22Rv1 (cell line): ENCODE measurements around the gene RNGTT.

ENCODE experiments used
- H3K27ac ChIP-seq: fragments of 450-650 bp; 2 replicates; pipeline ENCODE4 v1.5.1; 2017
- CTCF ChIP-seq: fragments of 450-650 bp; IDR thresholded peaks from 2 replicates; pipeline ENCODE4 v1.5.1; 2017; ENCODE audit warnings: mild to moderate bottlenecking
- ZFX ChIP-seq: fragments of 450-650 bp; IDR thresholded peaks from 2 replicates; pipeline ENCODE4 v1.6.1; 2017; ENCODE audit warnings: antibody characterized with exemption, borderline replicate concordance

RNGTT gene

GRCh38 chr6:88882536-88882935 lies 80.9 kb downstream of the RNGTT start:
- no peak for TF ChIP-seq CTCF
- TF ChIP-seq ZFX, result no peak

GRCh38 chr6:88881451-88881850 lies 82.0 kb downstream of the RNGTT start:
- TF ChIP-seq ZFX (no peak), CTCF (no peak)
- H3K27ac ChIP-seq, result no peak overlapping the region

More at GRCh38 chr6:88882536-88882935, 80.9 kb downstream of the RNGTT start:
- H3K27ac ChIP-seq, result no peak overlapping the region

GRCh38 chr6:88880021-88880420 lies 83.4 kb downstream of the RNGTT start:
- TF ChIP-seq CTCF, result no peak
- TF ChIP-seq ZFX, result no peak
- H3K27ac ChIP-seq, result no peak overlapping the region

GRCh38 chr6:88877893-88878292 lies 85.5 kb downstream of the RNGTT start:
- TF ChIP-seq ZFX, result no peak
- TF ChIP-seq CTCF, result no peak
- H3K27ac ChIP-seq, result no peak overlapping the region

- no peak for TF ChIP-seq CTCF
- no peak overlapping the region for H3K27ac ChIP-seq
Observed at GRCh38 chr6:88872962-88873361, 90.5 kb downstream of the RNGTT start.

- H3K27ac ChIP-seq, result no peak overlapping the region
- no peak for TF ChIP-seq ZFX
- no peak for TF ChIP-seq CTCF
Observed at GRCh38 chr6:88871498-88871897, 91.9 kb downstream of the RNGTT start.

- H3K27ac ChIP-seq, result no peak overlapping the region
- TF ChIP-seq CTCF (peak; percentile 81), ZFX (no peak)
Observed at GRCh38 chr6:88870717-88871330, 92.6 kb downstream of the RNGTT start.
